Stomach (tissue), 4 donors: ENCODE results near the gene DDT.
"Not testable (repeated sequence)": the region's sequence is repeated elsewhere in the genome, so short reads cannot be mapped to it uniquely, and the experiment has no call there.

ENCODE experiments used
- EP300 ChIP-seq: sonication (generic); formaldehyde crosslinking; IDR thresholded peaks from one replicate; pipeline ENCODE4 v1.6.1; 2017; ENCODE audit warnings: antibody characterized with exemption
- POLR2A ChIP-seq, 4 donors: fragments of 450-650 bp; IDR thresholded peaks; one replicate each; pipeline ENCODE4 v1.6.1; 2016; ENCODE audit warnings: antibody characterized with exemption in 4 of 4, control low read depth in 2 of 4, mild to moderate bottlenecking in 1 of 4, moderate library complexity in 1 of 4
- POLR2AphosphoS5 ChIP-seq, 3 donors: sonication (generic); formaldehyde crosslinking; IDR thresholded peaks; one replicate each; pipeline ENCODE4 v1.6.1; 2016; ENCODE audit warnings: antibody characterized with exemption in 3 of 3
- TF ChIP-seq, protein P1 (sequence below), 7 experiments: fragments of 450-650 bp in 4 of 7; fragments of 200-600 bp in 3 of 7; sonication (generic) in 3 of 7; IDR thresholded peaks; one replicate each; pipeline ENCODE4 v1.5.1; 2016 to 2019; ENCODE audit warnings: antibody characterized with exemption in 7 of 7, control low read depth in 2 of 7, mild to moderate bottlenecking in 1 of 7

DNA sequence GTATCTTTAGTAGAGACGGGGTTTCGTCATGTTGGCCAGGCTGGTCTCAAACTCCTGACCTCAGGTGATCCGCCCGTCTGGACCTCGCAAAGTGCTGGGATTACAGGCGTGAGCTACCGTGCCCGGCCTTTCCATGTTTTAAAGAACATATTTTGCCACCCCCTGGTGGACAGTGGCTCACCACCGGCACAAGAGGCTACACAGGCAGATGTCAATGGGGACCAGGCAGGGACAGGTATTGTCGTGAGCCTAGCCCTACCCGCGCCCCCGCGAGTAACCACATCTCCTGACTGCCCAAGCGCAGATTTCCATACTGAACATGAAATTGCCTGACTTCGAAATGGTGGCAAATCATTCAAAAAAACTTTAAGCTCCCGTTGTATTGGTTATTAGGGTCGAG, 8.1 kb downstream of the DDT start:
- TF ChIP-seq, protein P1, sequence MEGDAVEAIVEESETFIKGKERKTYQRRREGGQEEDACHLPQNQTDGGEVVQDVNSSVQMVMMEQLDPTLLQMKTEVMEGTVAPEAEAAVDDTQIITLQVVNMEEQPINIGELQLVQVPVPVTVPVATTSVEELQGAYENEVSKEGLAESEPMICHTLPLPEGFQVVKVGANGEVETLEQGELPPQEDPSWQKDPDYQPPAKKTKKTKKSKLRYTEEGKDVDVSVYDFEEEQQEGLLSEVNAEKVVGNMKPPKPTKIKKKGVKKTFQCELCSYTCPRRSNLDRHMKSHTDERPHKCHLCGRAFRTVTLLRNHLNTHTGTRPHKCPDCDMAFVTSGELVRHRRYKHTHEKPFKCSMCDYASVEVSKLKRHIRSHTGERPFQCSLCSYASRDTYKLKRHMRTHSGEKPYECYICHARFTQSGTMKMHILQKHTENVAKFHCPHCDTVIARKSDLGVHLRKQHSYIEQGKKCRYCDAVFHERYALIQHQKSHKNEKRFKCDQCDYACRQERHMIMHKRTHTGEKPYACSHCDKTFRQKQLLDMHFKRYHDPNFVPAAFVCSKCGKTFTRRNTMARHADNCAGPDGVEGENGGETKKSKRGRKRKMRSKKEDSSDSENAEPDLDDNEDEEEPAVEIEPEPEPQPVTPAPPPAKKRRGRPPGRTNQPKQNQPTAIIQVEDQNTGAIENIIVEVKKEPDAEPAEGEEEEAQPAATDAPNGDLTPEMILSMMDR (IDR thresholded peaks at IDR 0.05) = not testable (repeated sequence)
- not testable (repeated sequence) for TF ChIP-seq POLR2A (IDR thresholded peaks at IDR 0.05); POLR2AphosphoS5 (IDR thresholded peaks at IDR 0.05); EP300
